Astrocyte of the cerebellum (primary cell): Measurements from ENCODE around the gene SECISBP2L.

Source experiments
- DNase-seq: peaks from one replicate; pipeline ENCODE4 v3.0.0-alpha.2; 2011; ENCODE audit warnings: low read depth
- H3K4me3 ChIP-seq: 2 replicates; pipeline ENCODE4 v1.5.1; 2011; ENCODE audit warnings: mild to moderate bottlenecking, low read depth, low read length, moderate library complexity
- in situ Hi-C: cut with HindIII; loops from 2 replicates; pipeline ENCODE4 v1.10.0; 2017; ENCODE audit warnings: low sequenced_read_pairs
- TF ChIP-seq, protein P1 (sequence below): IDR thresholded peaks from 2 replicates; pipeline ENCODE4 v1.5.1; 2012; ENCODE audit warnings: low read length, low read depth, moderate library complexity, mild to moderate bottlenecking; ENCODE audit errors: missing control alignments

SECISBP2L gene

GRCh38 chr15:49023354-49023753, 22.9 kb downstream of the SECISBP2L start:
- in situ Hi-C loops: no loop called here
- TF ChIP-seq, protein P1, sequence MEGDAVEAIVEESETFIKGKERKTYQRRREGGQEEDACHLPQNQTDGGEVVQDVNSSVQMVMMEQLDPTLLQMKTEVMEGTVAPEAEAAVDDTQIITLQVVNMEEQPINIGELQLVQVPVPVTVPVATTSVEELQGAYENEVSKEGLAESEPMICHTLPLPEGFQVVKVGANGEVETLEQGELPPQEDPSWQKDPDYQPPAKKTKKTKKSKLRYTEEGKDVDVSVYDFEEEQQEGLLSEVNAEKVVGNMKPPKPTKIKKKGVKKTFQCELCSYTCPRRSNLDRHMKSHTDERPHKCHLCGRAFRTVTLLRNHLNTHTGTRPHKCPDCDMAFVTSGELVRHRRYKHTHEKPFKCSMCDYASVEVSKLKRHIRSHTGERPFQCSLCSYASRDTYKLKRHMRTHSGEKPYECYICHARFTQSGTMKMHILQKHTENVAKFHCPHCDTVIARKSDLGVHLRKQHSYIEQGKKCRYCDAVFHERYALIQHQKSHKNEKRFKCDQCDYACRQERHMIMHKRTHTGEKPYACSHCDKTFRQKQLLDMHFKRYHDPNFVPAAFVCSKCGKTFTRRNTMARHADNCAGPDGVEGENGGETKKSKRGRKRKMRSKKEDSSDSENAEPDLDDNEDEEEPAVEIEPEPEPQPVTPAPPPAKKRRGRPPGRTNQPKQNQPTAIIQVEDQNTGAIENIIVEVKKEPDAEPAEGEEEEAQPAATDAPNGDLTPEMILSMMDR: no peak
- DNase-seq: no peak
- H3K4me3 ChIP-seq: no peak overlapping the region

DNA sequence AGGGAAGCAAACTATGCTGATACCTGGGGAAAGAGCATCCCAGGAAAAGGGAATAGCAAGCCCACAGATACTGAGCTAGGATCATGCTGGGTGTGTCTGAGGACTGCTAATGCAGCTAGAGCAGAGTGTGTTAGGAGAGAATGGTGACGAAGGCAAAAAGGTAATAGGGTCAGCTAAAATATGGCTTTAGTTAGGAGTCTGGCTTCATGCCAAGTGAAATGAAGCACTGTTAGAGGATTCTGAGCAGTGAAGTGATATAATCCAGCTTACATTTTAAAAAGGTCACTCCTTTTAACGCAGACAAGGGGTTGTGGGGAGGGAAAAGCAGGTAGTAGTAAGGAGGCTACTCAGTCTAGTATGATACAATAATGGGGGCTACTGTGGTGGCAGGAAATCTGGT, 30.4 kb downstream of the SECISBP2L start:
- in situ Hi-C loops: loop anchor here (5.0 kb wide), 1 partner anchor 41 kb away; no protein-coding TSS in a partner anchor

GRCh38 chr15:48999314-48999713, 46.9 kb downstream of the SECISBP2L start:
- H3K4me3 ChIP-seq: no peak overlapping the region
- DNase-seq: no peak
- TF ChIP-seq, protein P1: no peak
- in situ Hi-C loops: no loop called here

More for the DNA sequence above, 30.4 kb downstream of the SECISBP2L start:
- no peak overlapping the region for H3K4me3 ChIP-seq
- TF ChIP-seq, protein P1: no peak
- DNase-seq: no peak

DNA sequence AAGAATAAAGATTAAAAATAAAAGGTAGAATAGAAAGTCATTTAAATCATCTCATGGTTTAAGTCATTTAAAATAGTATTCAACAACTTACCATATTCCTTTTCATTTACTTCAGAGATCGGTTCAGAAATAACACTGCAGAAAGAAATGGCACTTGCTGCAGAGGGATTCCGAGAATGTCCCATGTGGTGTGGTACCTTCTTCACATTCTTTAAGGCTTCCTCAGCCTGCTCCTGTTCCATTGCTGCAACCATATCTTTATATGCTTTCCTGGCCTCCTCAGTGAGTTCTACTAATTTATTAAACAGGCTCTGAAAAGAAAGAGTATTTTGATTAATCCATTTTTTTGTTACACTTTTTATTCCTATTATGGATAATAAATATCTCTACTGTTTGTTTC, 50.0 kb downstream of the SECISBP2L start:
- no peak for DNase-seq
- in situ Hi-C loops: no loop called here
- TF ChIP-seq, protein P1: no peak
- no peak overlapping the region for H3K4me3 ChIP-seq

DNA sequence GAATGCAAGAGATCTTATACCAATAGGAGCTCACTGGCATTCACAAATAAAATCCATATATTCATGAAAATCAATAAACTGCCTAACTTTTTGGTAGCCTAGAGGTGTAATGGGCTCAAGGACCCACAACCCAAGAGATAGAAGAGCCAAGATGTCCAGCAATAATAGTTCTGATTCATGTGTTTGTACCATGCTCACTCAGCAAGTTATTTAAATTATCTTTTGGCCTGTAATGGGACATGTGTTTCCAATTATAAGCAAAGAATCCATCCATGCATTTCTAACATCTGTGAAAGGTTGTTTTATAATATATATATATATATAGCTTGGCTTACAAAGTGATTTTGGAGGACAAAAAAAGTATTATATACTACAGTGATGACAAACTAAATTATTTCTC, 52.9 kb downstream of the SECISBP2L start:
- in situ Hi-C loops: no loop called here
- TF ChIP-seq, protein P1: no peak
- no peak overlapping the region for H3K4me3 ChIP-seq
- DNase-seq: no peak

- TF ChIP-seq, protein P1: no peak
- no peak overlapping the region for H3K4me3 ChIP-seq
- no peak for DNase-seq
- in situ Hi-C loops: no loop called here
Observed at GRCh38 chr15:48992545-48992944, 53.7 kb downstream of the SECISBP2L start.

GRCh38 chr15:48992096-48992495, 54.1 kb downstream of the SECISBP2L start:
- TF ChIP-seq, protein P1: no peak
- in situ Hi-C loops: no loop called here
- DNase-seq: no peak
- no peak overlapping the region for H3K4me3 ChIP-seq
